ENCODE measurements around the gene UTS2R. TPM values are rescaled to one million over a fixed set of nuclear protein-coding genes. Genes with fewer than 3 reads are reported as not detected.
"Not testable (repeated sequence)": the region's sequence is repeated elsewhere in the genome, so short reads cannot be mapped to it uniquely, and the experiment has no call there.

UTS2R gene
- total RNA-seq, 1 donor = not detected

DNA sequence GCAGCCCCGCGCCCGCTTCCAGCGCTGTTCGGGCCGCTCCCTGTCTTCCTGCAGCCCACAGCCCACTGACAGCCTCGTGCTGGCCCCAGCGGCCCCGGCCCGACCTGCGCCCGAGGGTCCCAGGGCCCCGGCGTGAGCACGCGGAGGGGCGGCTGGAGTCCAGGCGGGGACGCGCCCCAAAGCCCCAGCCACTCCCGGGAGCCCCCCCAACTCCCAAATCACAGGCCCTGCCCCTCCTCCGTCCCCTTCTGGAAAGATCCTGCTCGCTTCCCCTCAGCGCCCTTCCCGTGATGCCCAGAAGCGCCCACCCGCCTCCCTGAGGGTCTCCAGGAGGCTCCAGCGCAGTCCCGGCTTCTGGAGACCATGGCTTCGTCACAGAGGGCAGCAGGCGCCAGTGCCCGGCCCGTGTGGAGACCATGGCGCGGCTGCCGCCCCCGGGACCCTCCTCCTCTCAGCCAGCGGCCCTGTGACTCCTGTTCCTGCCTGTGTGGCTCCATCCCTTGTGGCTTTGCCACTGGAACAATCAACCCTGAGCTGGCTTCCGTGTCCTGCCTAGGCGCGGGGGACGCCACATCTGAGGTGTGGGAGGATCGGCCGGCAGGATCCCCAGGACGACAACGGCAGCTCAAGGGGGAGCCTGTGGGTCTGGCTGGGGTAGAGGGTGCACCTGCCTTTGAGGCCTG, 3.9 kb downstream of the UTS2R start:
- Histone ChIP-seq H3K27me3 (ENCODE audit: insufficient read depth, low read length) (peaks cover 65% of the 10 kb centered on the region), H3K4me3 (ENCODE audit: insufficient read depth, low read length) (no peak overlapping the region), H3K27ac (ENCODE audit: low read depth, low read length) (no peak overlapping the region), H3K9me3 (ENCODE audit: low read depth, low read length) (no peaks in the 10 kb centered on the region), H3K36me3 (ENCODE audit: insufficient read depth, low read length) (no peaks in the 10 kb centered on the region), H3K79me2 (ENCODE audit: insufficient read depth, low read length) (no peaks in the 10 kb centered on the region), H3K4me2 (ENCODE audit: insufficient read depth, low read length) (no peak overlapping the region), H2AFZ (ENCODE audit: low read length) (no peak overlapping the region), H3K4me1 (ENCODE audit: insufficient read depth, low read length) (no peaks in the 10 kb centered on the region), H4K20me1 (ENCODE audit: insufficient read depth, low read length) (no peaks in the 10 kb centered on the region)
- TF ChIP-seq, protein P1, sequence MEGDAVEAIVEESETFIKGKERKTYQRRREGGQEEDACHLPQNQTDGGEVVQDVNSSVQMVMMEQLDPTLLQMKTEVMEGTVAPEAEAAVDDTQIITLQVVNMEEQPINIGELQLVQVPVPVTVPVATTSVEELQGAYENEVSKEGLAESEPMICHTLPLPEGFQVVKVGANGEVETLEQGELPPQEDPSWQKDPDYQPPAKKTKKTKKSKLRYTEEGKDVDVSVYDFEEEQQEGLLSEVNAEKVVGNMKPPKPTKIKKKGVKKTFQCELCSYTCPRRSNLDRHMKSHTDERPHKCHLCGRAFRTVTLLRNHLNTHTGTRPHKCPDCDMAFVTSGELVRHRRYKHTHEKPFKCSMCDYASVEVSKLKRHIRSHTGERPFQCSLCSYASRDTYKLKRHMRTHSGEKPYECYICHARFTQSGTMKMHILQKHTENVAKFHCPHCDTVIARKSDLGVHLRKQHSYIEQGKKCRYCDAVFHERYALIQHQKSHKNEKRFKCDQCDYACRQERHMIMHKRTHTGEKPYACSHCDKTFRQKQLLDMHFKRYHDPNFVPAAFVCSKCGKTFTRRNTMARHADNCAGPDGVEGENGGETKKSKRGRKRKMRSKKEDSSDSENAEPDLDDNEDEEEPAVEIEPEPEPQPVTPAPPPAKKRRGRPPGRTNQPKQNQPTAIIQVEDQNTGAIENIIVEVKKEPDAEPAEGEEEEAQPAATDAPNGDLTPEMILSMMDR (IDR thresholded peaks at IDR 0.05; ENCODE audit: extremely low read depth, low read depth, low read length) = no peak
- DNase-seq (ENCODE audit: insufficient read length, low spot score, missing footprints) = peak; percentile 74

DNA sequence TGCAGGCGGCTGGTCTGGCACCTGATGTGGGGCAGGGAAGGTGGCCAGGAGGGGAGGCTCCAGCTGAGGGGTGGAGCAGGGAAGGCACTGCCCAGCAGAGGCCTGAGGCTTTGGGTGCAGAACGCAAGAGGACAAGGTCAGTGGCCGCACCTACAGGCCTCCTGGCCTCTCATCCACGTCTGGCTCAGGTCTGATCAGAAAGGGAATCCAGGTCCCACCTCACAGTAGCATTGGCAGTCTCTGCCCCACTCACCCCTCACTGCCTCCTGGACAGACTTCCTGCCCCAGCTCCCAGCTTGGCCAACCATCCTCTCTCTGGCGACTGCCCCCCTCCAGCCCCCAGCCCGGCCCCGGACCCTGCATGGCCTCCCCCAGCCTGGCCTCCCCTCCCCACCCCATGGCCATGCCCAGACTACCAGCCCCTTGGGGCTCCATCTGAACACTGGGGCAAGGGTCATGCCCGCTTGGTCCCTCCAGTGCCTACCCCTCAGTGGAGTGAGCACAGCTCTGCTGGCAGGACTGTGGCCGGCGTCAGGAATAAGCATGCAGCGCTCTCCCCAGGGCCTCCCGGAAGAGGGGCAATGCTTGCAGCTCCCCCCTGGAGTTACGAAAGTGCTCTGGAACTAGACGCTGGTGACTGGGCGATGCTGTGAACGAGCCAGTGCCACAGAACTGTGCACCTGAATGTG, 4.6 kb downstream of the UTS2R start:
- Histone ChIP-seq H2AFZ (ENCODE audit: low read length) (no peak overlapping the region), H3K4me1 (ENCODE audit: insufficient read depth, low read length) (no peaks in the 10 kb centered on the region), H3K4me2 (ENCODE audit: insufficient read depth, low read length) (no peak overlapping the region), H3K79me2 (ENCODE audit: insufficient read depth, low read length) (no peaks in the 10 kb centered on the region), H3K4me3 (ENCODE audit: insufficient read depth, low read length) (no peak overlapping the region), H3K27ac (ENCODE audit: low read depth, low read length) (no peak overlapping the region), H3K27me3 (ENCODE audit: insufficient read depth, low read length) (peaks cover 59% of the 10 kb centered on the region), H3K9me3 (ENCODE audit: low read depth, low read length) (no peaks in the 10 kb centered on the region), H4K20me1 (ENCODE audit: insufficient read depth, low read length) (no peaks in the 10 kb centered on the region), H3K36me3 (ENCODE audit: insufficient read depth, low read length) (no peaks in the 10 kb centered on the region)
- TF ChIP-seq, protein P1 (IDR thresholded peaks at IDR 0.05; ENCODE audit: extremely low read depth, low read depth, low read length) = no peak
- peak; percentile 81 for DNase-seq (ENCODE audit: insufficient read length, low spot score, missing footprints)

DNA sequence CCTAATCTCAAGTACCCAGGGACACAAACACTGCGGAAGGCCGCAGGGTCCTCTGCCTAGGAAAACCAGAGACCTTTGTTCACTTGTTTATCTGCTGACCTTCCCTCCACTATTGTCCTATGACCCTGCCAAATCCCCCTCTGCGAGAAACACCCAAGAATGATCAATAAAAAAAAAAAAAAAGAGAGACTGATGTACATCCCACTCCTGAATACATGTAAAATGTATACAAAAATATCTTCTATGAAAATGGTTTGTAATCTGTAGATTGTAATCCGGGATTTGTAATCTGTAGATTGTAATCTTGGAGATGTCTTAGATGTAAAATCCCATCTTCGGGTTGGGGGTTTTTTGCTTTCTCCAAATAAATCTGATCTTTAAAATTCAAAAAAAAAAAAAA, 5.7 kb downstream of the UTS2R start:
- H3K27ac ChIP-seq (ENCODE audit: low read depth, low read length); H3K4me2 ChIP-seq (ENCODE audit: insufficient read depth, low read length); DNase-seq (ENCODE audit: insufficient read length, low spot score, missing footprints); H3K79me2 ChIP-seq (ENCODE audit: insufficient read depth, low read length); H3K4me1 ChIP-seq (ENCODE audit: insufficient read depth, low read length); H3K36me3 ChIP-seq (ENCODE audit: insufficient read depth, low read length); H2AFZ ChIP-seq (ENCODE audit: low read length); H3K4me3 ChIP-seq (ENCODE audit: insufficient read depth, low read length); H4K20me1 ChIP-seq (ENCODE audit: insufficient read depth, low read length); H3K9me3 ChIP-seq (ENCODE audit: low read depth, low read length): not testable (repeated sequence)
- peaks cover 49% of the 10 kb centered on the region for H3K27me3 ChIP-seq (ENCODE audit: insufficient read depth, low read length)

DNA sequence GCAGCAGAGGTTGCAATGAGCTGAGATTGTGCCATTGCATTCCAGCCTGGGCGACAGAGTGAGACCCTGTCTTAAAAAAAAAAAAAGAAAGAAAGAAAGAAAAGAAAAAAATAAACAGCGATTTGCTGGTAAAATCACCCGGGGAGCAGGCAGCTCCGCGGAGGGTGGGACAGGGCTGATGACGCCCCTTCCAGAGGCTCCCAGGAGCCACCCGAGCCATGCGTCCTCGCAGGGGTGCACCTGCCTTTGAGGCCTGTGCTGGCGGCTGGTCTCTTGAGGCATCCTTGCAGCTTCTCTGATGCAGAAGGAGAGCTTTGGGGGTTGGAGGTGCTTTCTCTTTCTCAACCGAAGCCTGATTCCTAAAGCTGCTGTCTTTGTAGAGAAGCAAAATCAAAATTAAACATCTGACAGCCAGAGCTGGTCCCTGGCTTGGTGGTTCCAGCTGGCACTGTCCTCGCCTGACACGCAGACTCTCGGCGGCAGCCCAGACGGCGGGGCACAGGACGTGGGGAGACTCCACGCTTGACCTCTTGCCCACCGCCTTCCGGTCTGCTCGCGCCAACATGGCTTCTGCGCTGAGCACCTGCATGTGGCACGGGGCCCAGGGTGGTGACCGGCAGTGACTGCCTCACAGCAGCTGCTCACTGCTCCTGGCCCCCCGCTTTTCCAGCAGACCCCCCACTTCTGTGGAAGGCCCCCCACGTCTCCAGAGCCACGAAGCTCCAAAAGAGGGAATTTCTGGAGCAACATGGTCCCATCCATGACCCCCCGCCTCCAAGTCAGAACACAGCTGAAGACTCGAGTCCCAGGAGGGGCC, 6.6 kb downstream of the UTS2R start:
- H3K79me2 ChIP-seq (ENCODE audit: insufficient read depth, low read length) = no peaks in the 10 kb centered on the region
- peaks cover 43% of the 10 kb centered on the region for H3K27me3 ChIP-seq (ENCODE audit: insufficient read depth, low read length)
- H2AFZ ChIP-seq (ENCODE audit: low read length) = no peak overlapping the region
- no peaks in the 10 kb centered on the region for H3K4me1 ChIP-seq (ENCODE audit: insufficient read depth, low read length)
- no peaks in the 10 kb centered on the region for H4K20me1 ChIP-seq (ENCODE audit: insufficient read depth, low read length)
- DNase-seq (ENCODE audit: insufficient read length, low spot score, missing footprints) = peak; percentile 50
- H3K36me3 ChIP-seq (ENCODE audit: insufficient read depth, low read length) = no peaks in the 10 kb centered on the region
- H3K27ac ChIP-seq (ENCODE audit: low read depth, low read length) = no peak overlapping the region
- H3K4me3 ChIP-seq (ENCODE audit: insufficient read depth, low read length) = no peak overlapping the region
- no peaks in the 10 kb centered on the region for H3K9me3 ChIP-seq (ENCODE audit: low read depth, low read length)
- H3K4me2 ChIP-seq (ENCODE audit: insufficient read depth, low read length) = no peak overlapping the region
- TF ChIP-seq, protein P1 (IDR thresholded peaks at IDR 0.05; ENCODE audit: extremely low read depth, low read depth, low read length) = no peak
